CD4-positive, alpha-beta T cell treated with Interleukin-6 at 100 ng/mL for 8 hours (primary cell): ENCODE measurements around the gene SEMA6D.

ENCODE experiments used
- DNase-seq: peaks from one replicate; pipeline ENCODE4 v3.0.0-alpha.2; 2020; ENCODE audit warnings: mixed read lengths, low spot score

The SEMA6D gene

GRCh38 chr15:47743385-47743784, 26.1 kb downstream of the SEMA6D start:
- no peak for DNase-seq

- no peak for DNase-seq
These were observed 26.6 kb downstream of the SEMA6D start for GRCh38 chr15:47743886-47744285.

GRCh38 chr15:47744496-47744895, 27.2 kb downstream of the SEMA6D start:
- no peak for DNase-seq

GRCh38 chr15:47744973-47745372, 27.7 kb downstream of the SEMA6D start:
- no peak for DNase-seq

GRCh38 chr15:47746516-47746915, 29.2 kb downstream of the SEMA6D start:
- DNase-seq, result no peak

GRCh38 chr15:47750030-47750739, 32.9 kb downstream of the SEMA6D start:
- no peak for DNase-seq

- no peak for DNase-seq
These were observed 33.5 kb downstream of the SEMA6D start for GRCh38 chr15:47750740-47751262.

- no peak for DNase-seq
These were observed 36.3 kb downstream of the SEMA6D start for GRCh38 chr15:47753591-47753990.

GRCh38 chr15:47754312-47754711, 37.0 kb downstream of the SEMA6D start:
- DNase-seq, result no peak

- no peak for DNase-seq
These were observed 38.6 kb downstream of the SEMA6D start for GRCh38 chr15:47755941-47756340.

- no peak for DNase-seq
These were observed 39.6 kb downstream of the SEMA6D start for GRCh38 chr15:47756872-47757271.

GRCh38 chr15:47757331-47757730, 40.0 kb downstream of the SEMA6D start:
- no peak for DNase-seq

- no peak for DNase-seq
These were observed 45.3 kb downstream of the SEMA6D start for GRCh38 chr15:47762621-47763020.

- DNase-seq, result no peak
These were observed 47.4 kb downstream of the SEMA6D start for GRCh38 chr15:47764666-47765065.

- no peak for DNase-seq
These were observed 49.1 kb downstream of the SEMA6D start for GRCh38 chr15:47766406-47766805.

- DNase-seq, result no peak
These were observed 49.7 kb downstream of the SEMA6D start for GRCh38 chr15:47767035-47767434.

- no peak for DNase-seq
These were observed 51.4 kb downstream of the SEMA6D start for GRCh38 chr15:47768735-47769134.

GRCh38 chr15:47769166-47769565, 51.9 kb downstream of the SEMA6D start:
- no peak for DNase-seq

GRCh38 chr15:47773143-47773542, 55.8 kb downstream of the SEMA6D start:
- DNase-seq, result no peak

- no peak for DNase-seq
These were observed 61.0 kb downstream of the SEMA6D start for GRCh38 chr15:47778263-47778770.

GRCh38 chr15:47780971-47781370, 63.7 kb downstream of the SEMA6D start:
- no peak for DNase-seq

GRCh38 chr15:47781527-47781926, 64.2 kb downstream of the SEMA6D start:
- no peak for DNase-seq

GRCh38 chr15:47784820-47785219, 67.5 kb downstream of the SEMA6D start:
- DNase-seq, result no peak

- no peak for DNase-seq
These were observed 69.1 kb downstream of the SEMA6D start for GRCh38 chr15:47786371-47786770.
